Measurements from ENCODE around the gene FAIM2.

GRCh38 chr12:49891012-49891411 lies 12.7 kb downstream of the FAIM2 start:
- TF ChIP-seq CTCF (conservative IDR thresholded peaks at IDR 0.05; ENCODE audit: low read depth, low read length) = no peak
- TF ChIP-seq EZH2phosphoT487 (IDR thresholded peaks at IDR 0.05; ENCODE audit: borderline replicate concordance, low read length) = no peak

All from PC-3 (cell line).